Nephron progenitor cell (in vitro differentiated cells): ENCODE measurements around the gene PCDHGC3.

Experiments
- DNase-seq: peaks from one replicate; pipeline ENCODE4 v3.0.0; 2021
- H3K27ac Mint-ChIP-seq: 2 replicates; pipeline ENCODE4 v1.8.0; 2021; ENCODE audit warnings: mild to moderate bottlenecking, moderate library complexity, mixed read lengths
- H3K27me3 Mint-ChIP-seq: 2 replicates; pipeline ENCODE4 v1.8.0; 2021; ENCODE audit warnings: mild to moderate bottlenecking, low read depth, mixed read lengths; ENCODE audit not compliant: poor library complexity
- H3K36me3 Mint-ChIP-seq: 2 replicates; pipeline ENCODE4 v1.8.0; 2021; ENCODE audit warnings: low read depth, mixed read lengths
- H3K4me1 Mint-ChIP-seq: 2 replicates; pipeline ENCODE4 v1.8.0; 2021; ENCODE audit warnings: mixed read lengths
- H3K4me3 Mint-ChIP-seq: 2 replicates; pipeline ENCODE4 v1.8.0; 2021; ENCODE audit warnings: mild to moderate bottlenecking, moderate library complexity, mixed read lengths
- H3K9me3 Mint-ChIP-seq: 2 replicates; pipeline ENCODE4 v1.8.0; 2021; ENCODE audit warnings: mild to moderate bottlenecking, moderate library complexity, mixed read lengths
- CTCF ChIP-seq: fragments of 200-600 bp; sonication (generic); IDR thresholded peaks from 2 replicates; pipeline ENCODE4 v1.5.0; 2021; ENCODE audit warnings: antibody characterized with exemption

Gene PCDHGC3

GRCh38 chr5:141476132-141476911 is 556 bp downstream of the PCDHGC3 start:
- H3K36me3 Mint-ChIP-seq, result peaks cover 84% of the 10 kb centered on the region
- peaks cover 55% of the 10 kb centered on the region for H3K9me3 Mint-ChIP-seq

GRCh38 chr5:141477044-141477575 is 1.3 kb downstream of the PCDHGC3 start:
- Mint-ChIP-seq H3K27me3 (peaks cover 3% of the 10 kb centered on the region), H3K36me3 (peaks cover 79% of the 10 kb centered on the region), H3K4me3 (peak overlapping the region; percentile 94), H3K4me1 (peaks cover 52% of the 10 kb centered on the region), H3K9me3 (peaks cover 55% of the 10 kb centered on the region), H3K27ac (no peak overlapping the region)
- DNase-seq, result no peak
- no peak for TF ChIP-seq CTCF

More at GRCh38 chr5:141476132-141476911, 556 bp downstream of the PCDHGC3 start:
- H3K27me3 Mint-ChIP-seq, result peaks cover 3% of the 10 kb centered on the region
- peak overlapping the region; percentile 99 for H3K27ac Mint-ChIP-seq
- DNase-seq, result peak; percentile 31
- no peak for TF ChIP-seq CTCF
- H3K4me3 Mint-ChIP-seq, result peak overlapping the region; percentile 94
- H3K4me1 Mint-ChIP-seq, result peaks cover 52% of the 10 kb centered on the region

GRCh38 chr5:141477815-141478214 is 2.0 kb downstream of the PCDHGC3 start:
- DNase-seq, result no peak
- peaks cover 84% of the 10 kb centered on the region for H3K36me3 Mint-ChIP-seq
- peak overlapping the region; percentile 62 for H3K4me3 Mint-ChIP-seq
- H3K4me1 Mint-ChIP-seq, result peaks cover 59% of the 10 kb centered on the region
- H3K27me3 Mint-ChIP-seq, result peaks cover 3% of the 10 kb centered on the region
- H3K27ac Mint-ChIP-seq, result no peak overlapping the region
- no peak for TF ChIP-seq CTCF
- peaks cover 55% of the 10 kb centered on the region for H3K9me3 Mint-ChIP-seq

- Mint-ChIP-seq H3K4me1 (peaks cover 66% of the 10 kb centered on the region), H3K4me3 (peak overlapping the region; percentile 62), H3K27me3 (peaks cover 3% of the 10 kb centered on the region), H3K9me3 (peaks cover 55% of the 10 kb centered on the region), H3K36me3 (peaks cover 83% of the 10 kb centered on the region), H3K27ac (no peak overlapping the region)
- no peak for TF ChIP-seq CTCF
- no peak for DNase-seq
Measured at GRCh38 chr5:141478321-141478945, 2.7 kb downstream of the PCDHGC3 start.

- peaks cover 79% of the 10 kb centered on the region for H3K4me1 Mint-ChIP-seq
- peaks cover 73% of the 10 kb centered on the region for H3K36me3 Mint-ChIP-seq
- peaks cover 56% of the 10 kb centered on the region for H3K9me3 Mint-ChIP-seq
- peak overlapping the region; percentile 39 for H3K4me3 Mint-ChIP-seq
- no peak for DNase-seq
- no peak for TF ChIP-seq CTCF
- H3K27me3 Mint-ChIP-seq, result peaks cover 3% of the 10 kb centered on the region
- no peak overlapping the region for H3K27ac Mint-ChIP-seq
Measured at GRCh38 chr5:141479776-141480175, 4.0 kb downstream of the PCDHGC3 start.
